HCT116 (cell line): Measurements from ENCODE around the gene FARP1. TPM values are rescaled to one million over a fixed set of nuclear protein-coding genes. Genes with fewer than 3 reads are reported as not detected.
A peak's percentile ranks its signal among the peaks of the same experiment; 100 is the strongest.

Source experiments
- ATAC-seq: fragments of 200-7000 bp; cut with Tn5 transposase; 2 replicates; pipeline ENCODE4 v1.9.1; 2020; ENCODE audit warnings: mild to moderate bottlenecking, moderate library complexity
- BruUV-seq: library from RNA; stranded (reverse); fragments of 400-500 nt; replicated peaks from 2 replicates; lab custom pipeline; 2021; lab: Mats Ljungman, UMichigan
- CTCF ChIA-PET: fragments of 300-600 bp; sonication (Branson Sonifier 250); formaldehyde crosslinking; loops from one replicate; lab custom pipeline; 2021; ENCODE audit warnings: antibody characterized with exemption; lab: Charles Lee
- POLR2A ChIA-PET: fragments of 300-600, 350-600 bp; sonication (Branson Sonifier 250); formaldehyde crosslinking; loops from one replicate; lab custom pipeline; 2021; ENCODE audit warnings: antibody characterized with exemption; lab: Charles Lee
- RAD21 ChIA-PET, 2 experiments: fragments of 300-600 bp; sonication (Branson Sonifier 250); formaldehyde crosslinking; loops; one replicate each; lab custom pipeline; 2023; ENCODE audit warnings: low total read pairs in 2 of 2; ENCODE audit not compliant: uncharacterized antibody in 2 of 2, unreplicated experiment in 2 of 2, low non-redundant PET in 1 of 2; lab: Charles Lee
- DNase-seq: peaks from one replicate; pipeline ENCODE4 v3.0.0-alpha.2; 2010; ENCODE audit warnings: low read depth, low spot score
- H2AFZ ChIP-seq: fragments of 200-600 bp; shearing (Covaris generic), sonication (generic); 2 replicates; pipeline ENCODE4 v1.6.1; 2017; ENCODE audit warnings: low read depth, mixed run types, mixed read lengths, antibody characterized with exemption, low read length; ENCODE audit not compliant: poor library complexity, severe bottlenecking
- H3K27ac ChIP-seq: 2 replicates; pipeline ENCODE4 v1.5.1; 2012; ENCODE audit warnings: low read depth, low read length
- H3K27me3 ChIP-seq: fragments of 200-600 bp; sonication (generic); 2 replicates; pipeline ENCODE4 v1.6.1; 2016; ENCODE audit warnings: mixed run types, low read length, mixed read lengths; ENCODE audit not compliant: insufficient read depth
- H3K36me3 ChIP-seq, 2 experiments: fragments of 200-500 bp in 1 of 2; fragments of 200-600 bp in 1 of 2; sonication (Bioruptor generic) in 1 of 2; sonication (generic) in 1 of 2; 2 replicates each; pipeline versions ENCODE4 v1.5.1 to v1.6.1; 2014 to 2016; ENCODE audit warnings: low read length in 2 of 2, inconsistent platforms in 1 of 2, mixed read lengths in 1 of 2, mixed run types in 1 of 2; ENCODE audit not compliant: insufficient read depth in 2 of 2, control insufficient read depth in 1 of 2
- H3K4me1 ChIP-seq, 2 experiments: fragments of 200-600 bp in 1 of 2; sonication (generic) in 1 of 2; 2 replicates each; pipeline versions ENCODE4 v1.5.1 to v1.6.1; 2012 to 2017; ENCODE audit warnings: low read length in 2 of 2, inconsistent platforms in 1 of 2, mild to moderate bottlenecking in 1 of 2, mixed read lengths in 1 of 2, mixed run types in 1 of 2, moderate library complexity in 1 of 2; ENCODE audit not compliant: insufficient read depth in 2 of 2, control insufficient read depth in 1 of 2
- H3K4me2 ChIP-seq: fragments of 200-600 bp; sonication (generic); 2 replicates; pipeline ENCODE4 v1.6.1; 2017; ENCODE audit warnings: mixed run types, low read length, mixed read lengths
- H3K4me3 ChIP-seq, 2 experiments: fragments of 200-600 bp in 1 of 2; sonication (generic) in 1 of 2; replicated peaks in 1 of 2; 2 replicates each; pipeline ENCODE4 v1.5.1; 2011 to 2016; ENCODE audit warnings: low read length in 2 of 2, control low read depth in 1 of 2, low read depth in 1 of 2, mild to moderate bottlenecking in 1 of 2, mixed read lengths in 1 of 2, mixed run types in 1 of 2
- H3K79me2 ChIP-seq: fragments of 200-600 bp; sonication (generic); 2 replicates; pipeline ENCODE4 v1.6.1; 2017; ENCODE audit warnings: mild to moderate bottlenecking, mixed run types, low read length, moderate library complexity, mixed read lengths; ENCODE audit not compliant: insufficient read depth
- H3K9ac ChIP-seq: fragments of 200-600 bp; sonication (generic); 2 replicates; pipeline ENCODE4 v1.6.1; 2016; ENCODE audit warnings: low read length, mixed read lengths
- H3K9me2 ChIP-seq: fragments of 200-600 bp; sonication (generic), shearing (Covaris generic); 2 replicates; pipeline ENCODE4 v1.6.1; 2017; ENCODE audit warnings: mixed run types, mild to moderate bottlenecking, moderate library complexity; ENCODE audit not compliant: insufficient read depth
- H3K9me3 ChIP-seq, 2 experiments: fragments of 200-500 bp in 1 of 2; fragments of 200-600 bp in 1 of 2; sonication (Bioruptor generic) in 1 of 2; sonication (generic) in 1 of 2; 2 replicates each; pipeline ENCODE4 v1.6.1; 2014 to 2017; ENCODE audit warnings: low read length in 2 of 2, mixed read lengths in 2 of 2, inconsistent platforms in 1 of 2, low read depth in 1 of 2, mild to moderate bottlenecking in 1 of 2, mixed run types in 1 of 2, moderate library complexity in 1 of 2; ENCODE audit not compliant: control insufficient read depth in 1 of 2, insufficient read depth in 1 of 2
- H4K20me1 ChIP-seq: fragments of 200-600 bp; sonication (generic), shearing (Covaris generic); 2 replicates; pipeline ENCODE4 v1.6.1; 2017; ENCODE audit warnings: mixed run types, mild to moderate bottlenecking, moderate library complexity; ENCODE audit not compliant: insufficient read depth
- CEBPB ChIP-seq: IDR thresholded peaks from 2 replicates; pipeline ENCODE4 v1.6.1; 2012; ENCODE audit warnings: low read depth
- ELF1 ChIP-seq: IDR thresholded peaks from 2 replicates; pipeline ENCODE4 v1.6.1; 2012; ENCODE audit warnings: low read depth, borderline replicate concordance
- EZH2 ChIP-seq: fragments of 200-600 bp; sonication (generic); IDR thresholded peaks from 2 replicates; pipeline ENCODE4 v1.6.1; 2017; ENCODE audit warnings: antibody characterized with exemption, mixed run types
- EZH2phosphoT487 ChIP-seq: fragments of 200-600 bp; IDR thresholded peaks from 2 replicates; pipeline ENCODE4 v1.6.1; 2018; ENCODE audit warnings: antibody characterized with exemption, borderline replicate concordance
- FOSL1 ChIP-seq: IDR thresholded peaks from 2 replicates; pipeline ENCODE4 v1.6.1; 2012; ENCODE audit warnings: low read depth
- JUND ChIP-seq: IDR thresholded peaks from 2 replicates; pipeline ENCODE4 v1.6.1; 2012
- POLR2A ChIP-seq: IDR thresholded peaks from 2 replicates; pipeline ENCODE4 v1.7.0; 2011; ENCODE audit warnings: borderline replicate concordance; ENCODE audit not compliant: insufficient read depth, insufficient read length; ENCODE audit errors: extremely low read depth
- POLR2AphosphoS5 ChIP-seq: IDR thresholded peaks from 2 replicates; pipeline ENCODE4 v1.6.1; 2011; ENCODE audit warnings: mild to moderate bottlenecking, low read depth, low read length, moderate library complexity
- SP1 ChIP-seq: IDR thresholded peaks from 2 replicates; pipeline ENCODE4 v1.6.1; 2012; ENCODE audit warnings: low read depth
- SRF ChIP-seq: IDR thresholded peaks from 2 replicates; pipeline ENCODE4 v1.6.1; 2012; ENCODE audit warnings: low read depth
- YY1 ChIP-seq: IDR thresholded peaks from 2 replicates; pipeline ENCODE4 v1.6.1; 2011; ENCODE audit warnings: low read length, low read depth, moderate library complexity, mild to moderate bottlenecking; ENCODE audit not compliant: insufficient replicate concordance; ENCODE audit errors: extremely low read depth
- ZFX ChIP-seq: fragments of 450-650 bp; IDR thresholded peaks from 2 replicates; pipeline ENCODE4 v1.6.1; 2017
- ZNF274 ChIP-seq: fragments of 200-500 bp; sonication (Bioruptor generic); IDR thresholded peaks from 2 replicates; pipeline ENCODE4 v1.6.1; 2014; ENCODE audit warnings: mild to moderate bottlenecking, low read depth, low read length, inconsistent platforms
- intact Hi-C: fragments of 100-400 bp; cut with micrococcal nuclease; formaldehyde crosslinking; loops from 2 replicates; pipeline ENCODE4 v1.10.0; 2022
- total RNA-seq: library from RNA; stranded (reverse); gene quantifications from one replicate; pipeline ENCODE4 v1.2.1, GENCODE V29; 2021; ENCODE audit not compliant: unreplicated experiment
- TF ChIP-seq, protein P1 (sequence below): IDR thresholded peaks from 2 replicates; pipeline ENCODE4 v1.6.1; 2012
- TF ChIP-seq, protein P2 (sequence below): IDR thresholded peaks from 2 replicates; pipeline ENCODE4 v1.6.1; 2012
- TF ChIP-seq, protein P3 (sequence below): IDR thresholded peaks from 2 replicates; pipeline ENCODE4 v1.6.1; 2012; ENCODE audit warnings: low read depth

FARP1 gene
- total RNA-seq, 1 experiment from 2014 or later: 30.5 TPM

DNA sequence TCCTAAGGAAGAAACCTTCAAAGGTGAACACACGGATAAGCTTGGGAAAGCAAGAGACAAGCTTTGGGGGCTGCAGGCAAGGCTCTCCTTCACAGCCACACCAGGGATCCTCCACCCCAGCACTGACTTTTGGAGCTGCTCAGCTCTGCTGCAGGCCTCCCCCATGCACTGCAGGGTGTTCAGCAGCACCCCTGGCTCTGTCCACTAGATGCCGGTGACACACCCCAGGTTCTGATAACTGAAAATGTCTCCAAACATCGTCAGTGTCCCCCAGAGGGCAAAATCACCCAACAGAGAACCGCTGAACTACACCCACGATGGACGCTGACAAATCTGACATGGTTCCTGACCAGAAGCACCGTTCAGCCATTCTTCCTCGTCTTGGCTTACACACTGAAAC is 343.5 kb downstream of the FARP1 start:
- ATAC-seq (no peak), DNase-seq (no peak)
- ChIA-PET RAD21 (no interaction called here), POLR2A (no interaction called here), CTCF (interaction anchor here (0.6 to 2.5 kb wide), 3 partner anchors 140 to 188 kb away, joined by 3 to 9 read pairs (median 3); no protein-coding TSS in a partner anchor)
- no TSS peak for BruUV-seq
- Histone ChIP-seq H3K9ac (0 out of 2 replicates have a peak overlapping the region, but pooled peaks have one; percentile 3), H3K9me3 (no peaks in the 10 kb centered on the region), H3K4me2 (peak overlapping the region; percentile 21), H4K20me1 (0 out of 2 replicates have a peak, but pooled peaks cover 7% of the 10 kb centered on the region), H3K4me1 (peaks cover 36 to 76% of the 10 kb centered on the region in 2 experiments), H2AFZ (no peak overlapping the region), H3K4me3 (no peak overlapping the region), H3K79me2 (peaks cover 97% of the 10 kb centered on the region), H3K36me3 (no peaks in the 10 kb centered on the region), H3K27me3 (no peaks in the 10 kb centered on the region), H3K9me2 (no peaks in the 10 kb centered on the region), H3K27ac (no peak overlapping the region)
- TF ChIP-seq POLR2AphosphoS5 (no peak), ZNF274 (no peak), FOSL1 (no peak), JUND (no peak), EZH2phosphoT487 (no peak), SRF (no peak), YY1 (no peak)
- TF ChIP-seq, protein P1, sequence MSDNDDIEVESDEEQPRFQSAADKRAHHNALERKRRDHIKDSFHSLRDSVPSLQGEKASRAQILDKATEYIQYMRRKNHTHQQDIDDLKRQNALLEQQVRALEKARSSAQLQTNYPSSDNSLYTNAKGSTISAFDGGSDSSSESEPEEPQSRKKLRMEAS: no peak
- TF ChIP-seq, protein P2, sequence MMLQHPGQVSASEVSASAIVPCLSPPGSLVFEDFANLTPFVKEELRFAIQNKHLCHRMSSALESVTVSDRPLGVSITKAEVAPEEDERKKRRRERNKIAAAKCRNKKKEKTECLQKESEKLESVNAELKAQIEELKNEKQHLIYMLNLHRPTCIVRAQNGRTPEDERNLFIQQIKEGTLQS: no peak
- intact Hi-C loops: no loop called here

DNA sequence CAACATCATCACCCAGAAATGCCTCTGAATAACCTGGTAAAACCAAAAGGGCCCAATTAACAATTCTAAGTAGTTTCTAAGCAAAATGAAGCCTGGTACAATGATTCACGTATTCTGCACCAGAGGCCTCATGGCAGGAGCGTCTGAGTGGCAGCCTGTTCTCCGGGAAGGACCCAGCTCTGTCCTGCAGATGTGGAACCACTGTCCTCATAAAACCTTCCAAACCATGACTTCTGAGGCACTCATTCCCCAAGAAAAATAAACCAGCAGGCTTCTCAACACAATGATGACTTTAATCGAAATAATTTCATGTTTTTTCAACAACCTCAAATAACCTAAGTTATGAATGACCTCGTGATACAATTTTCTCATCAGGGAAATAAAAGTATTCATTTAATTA is 344.1 kb downstream of the FARP1 start:
- peaks cover 36 to 74% of the 10 kb centered on the region in 2 experiments for H3K4me1 ChIP-seq
- no peak overlapping the region for H2AFZ ChIP-seq
- no peak overlapping the region for H3K9ac ChIP-seq
- intact Hi-C loops: no loop called here
- peaks cover 8% of the 10 kb centered on the region; the same call in 1 of the 2 replicates for H4K20me1 ChIP-seq
- ATAC-seq (no peak), DNase-seq (no peak)
- H3K36me3 ChIP-seq: no peaks in the 10 kb centered on the region
- H3K79me2 ChIP-seq: peaks cover 95% of the 10 kb centered on the region
- H3K27me3 ChIP-seq: no peaks in the 10 kb centered on the region
- ChIA-PET RAD21 (no interaction called here), CTCF (interaction anchor here (0.6 to 2.5 kb wide), 3 partner anchors 139 to 188 kb away, joined by 3 to 9 read pairs (median 3); no protein-coding TSS in a partner anchor), POLR2A (no interaction called here)
- no peak overlapping the region for H3K4me3 ChIP-seq
- no TSS peak for BruUV-seq
- no peak overlapping the region for H3K27ac ChIP-seq
- H3K9me3 ChIP-seq: no peaks in the 10 kb centered on the region
- H3K9me2 ChIP-seq: no peaks in the 10 kb centered on the region
- no peak overlapping the region for H3K4me2 ChIP-seq
- TF ChIP-seq CEBPB: no peak
- no peak for TF ChIP-seq ZFX
- TF ChIP-seq EZH2: no peak
- TF ChIP-seq EZH2phosphoT487: no peak
- TF ChIP-seq, protein P3, sequence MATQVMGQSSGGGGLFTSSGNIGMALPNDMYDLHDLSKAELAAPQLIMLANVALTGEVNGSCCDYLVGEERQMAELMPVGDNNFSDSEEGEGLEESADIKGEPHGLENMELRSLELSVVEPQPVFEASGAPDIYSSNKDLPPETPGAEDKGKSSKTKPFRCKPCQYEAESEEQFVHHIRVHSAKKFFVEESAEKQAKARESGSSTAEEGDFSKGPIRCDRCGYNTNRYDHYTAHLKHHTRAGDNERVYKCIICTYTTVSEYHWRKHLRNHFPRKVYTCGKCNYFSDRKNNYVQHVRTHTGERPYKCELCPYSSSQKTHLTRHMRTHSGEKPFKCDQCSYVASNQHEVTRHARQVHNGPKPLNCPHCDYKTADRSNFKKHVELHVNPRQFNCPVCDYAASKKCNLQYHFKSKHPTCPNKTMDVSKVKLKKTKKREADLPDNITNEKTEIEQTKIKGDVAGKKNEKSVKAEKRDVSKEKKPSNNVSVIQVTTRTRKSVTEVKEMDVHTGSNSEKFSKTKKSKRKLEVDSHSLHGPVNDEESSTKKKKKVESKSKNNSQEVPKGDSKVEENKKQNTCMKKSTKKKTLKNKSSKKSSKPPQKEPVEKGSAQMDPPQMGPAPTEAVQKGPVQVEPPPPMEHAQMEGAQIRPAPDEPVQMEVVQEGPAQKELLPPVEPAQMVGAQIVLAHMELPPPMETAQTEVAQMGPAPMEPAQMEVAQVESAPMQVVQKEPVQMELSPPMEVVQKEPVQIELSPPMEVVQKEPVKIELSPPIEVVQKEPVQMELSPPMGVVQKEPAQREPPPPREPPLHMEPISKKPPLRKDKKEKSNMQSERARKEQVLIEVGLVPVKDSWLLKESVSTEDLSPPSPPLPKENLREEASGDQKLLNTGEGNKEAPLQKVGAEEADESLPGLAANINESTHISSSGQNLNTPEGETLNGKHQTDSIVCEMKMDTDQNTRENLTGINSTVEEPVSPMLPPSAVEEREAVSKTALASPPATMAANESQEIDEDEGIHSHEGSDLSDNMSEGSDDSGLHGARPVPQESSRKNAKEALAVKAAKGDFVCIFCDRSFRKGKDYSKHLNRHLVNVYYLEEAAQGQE: no peak
- no peak for TF ChIP-seq SP1
- TF ChIP-seq POLR2AphosphoS5: no peak
- no peak for TF ChIP-seq POLR2A
- TF ChIP-seq, protein P2: no peak
- no peak for TF ChIP-seq ELF1
- TF ChIP-seq ZNF274: no peak
